CD14-positive monocyte (primary cell): ENCODE measurements around the gene RCC1. TPM values are rescaled to one million over a fixed set of nuclear protein-coding genes. Genes with fewer than 3 reads are reported as not detected.

Experiments
- DNase-seq, 3 donors: peaks; one replicate each; pipeline ENCODE4 v3.0.0-alpha.2; 2011 to 2022
- H2AFZ ChIP-seq: 2 replicates; pipeline ENCODE4 v1.6.0; 2012; ENCODE audit warnings: mild to moderate bottlenecking, low read depth, low read length, inconsistent platforms; ENCODE audit not compliant: insufficient read depth, poor library complexity, severe bottlenecking
- H3K27ac ChIP-seq, 2 donors: 1 replicate in 1 of 2; 2 replicates in 1 of 2; pipeline ENCODE4 v1.5.1; 2012 to 2013; ENCODE audit warnings: low read length in 2 of 2, control low read depth in 1 of 2, inconsistent platforms in 1 of 2, low read depth in 1 of 2, mild to moderate bottlenecking in 1 of 2
- H3K27me3 ChIP-seq, 2 donors: one replicate each; pipeline versions ENCODE4 v1.6.0 to v1.6.1; 2011 to 2013; ENCODE audit warnings: low read length in 2 of 2; ENCODE audit not compliant: control insufficient read depth in 2 of 2, insufficient read depth in 2 of 2
- H3K36me3 ChIP-seq, 2 donors: replicated peaks in 1 of 2; 1 replicate in 1 of 2; 2 replicates in 1 of 2; pipeline versions ENCODE4 v1.5.1 to v1.6.1; 2012 to 2013; ENCODE audit warnings: low read length in 2 of 2, control low read depth in 1 of 2, inconsistent platforms in 1 of 2, mild to moderate bottlenecking in 1 of 2; ENCODE audit not compliant: insufficient read depth in 2 of 2, control insufficient read depth in 1 of 2
- H3K4me1 ChIP-seq, 2 donors: 1 replicate in 1 of 2; 2 replicates in 1 of 2; pipeline versions ENCODE4 v1.5.1 to v1.6.1; 2012 to 2013; ENCODE audit warnings: low read length in 2 of 2, control low read depth in 1 of 2, inconsistent platforms in 1 of 2, mild to moderate bottlenecking in 1 of 2, moderate library complexity in 1 of 2; ENCODE audit not compliant: insufficient read depth in 2 of 2, control insufficient read depth in 1 of 2
- H3K4me2 ChIP-seq: replicated peaks from 2 replicates; pipeline ENCODE3; 2012; ENCODE audit warnings: low read length, moderate library complexity, mild to moderate bottlenecking; ENCODE audit not compliant: poor library complexity, severe bottlenecking; ENCODE audit errors: extremely low read depth
- H3K4me3 ChIP-seq, 3 experiments: fragments of 200-600 bp in 1 of 3; sonication (generic) in 1 of 3; replicated peaks in 1 of 3; 1 replicate in 2 of 3; 2 replicates in 1 of 3; pipeline ENCODE4 v1.5.1; 2011 to 2013; ENCODE audit warnings: low read length in 3 of 3, mild to moderate bottlenecking in 3 of 3, control low read depth in 2 of 3, low read depth in 2 of 3, inconsistent platforms in 1 of 3, moderate library complexity in 1 of 3
- H3K79me2 ChIP-seq: 2 replicates; pipeline ENCODE4 v1.6.0; 2012; ENCODE audit warnings: mild to moderate bottlenecking, control low read depth, inconsistent platforms, low read length, moderate library complexity; ENCODE audit not compliant: insufficient read depth
- H3K9ac ChIP-seq: 2 replicates; pipeline ENCODE4 v1.6.0; 2017; ENCODE audit warnings: low read length, mild to moderate bottlenecking; ENCODE audit not compliant: insufficient read depth, poor library complexity, severe bottlenecking
- H3K9me3 ChIP-seq, 2 donors: replicated peaks in 1 of 2; 1 replicate in 1 of 2; 2 replicates in 1 of 2; pipeline versions ENCODE4 v1.5.1 to v1.6.1; 2012 to 2013; ENCODE audit warnings: low read length in 2 of 2, control low read depth in 1 of 2; ENCODE audit not compliant: control insufficient read depth in 1 of 2, insufficient read depth in 1 of 2
- H4K20me1 ChIP-seq: 2 replicates; pipeline ENCODE4 v1.6.0; 2012; ENCODE audit warnings: mild to moderate bottlenecking, low read length, control low read depth, moderate library complexity; ENCODE audit not compliant: insufficient read depth
- H3K27ac Mint-ChIP-seq, 7 donors: one replicate each; pipeline ENCODE4 v1.8.0; 2020; ENCODE audit warnings: mild to moderate bottlenecking in 7 of 7, mixed read lengths in 7 of 7, moderate library complexity in 6 of 7, inconsistent platforms in 2 of 7
- H3K27me3 Mint-ChIP-seq, 3 donors: one replicate each; pipeline ENCODE4 v1.8.0; 2021 to 2022; ENCODE audit warnings: low read depth in 3 of 3, mild to moderate bottlenecking in 3 of 3, mixed read lengths in 3 of 3, moderate library complexity in 3 of 3, inconsistent platforms in 1 of 3
- H3K36me3 Mint-ChIP-seq, 2 donors: one replicate each; pipeline ENCODE4 v1.8.0; 2020; ENCODE audit warnings: mixed read lengths in 2 of 2, inconsistent platforms in 1 of 2, mild to moderate bottlenecking in 1 of 2
- H3K4me1 Mint-ChIP-seq: one replicate; pipeline ENCODE4 v1.8.0; 2020; ENCODE audit warnings: mild to moderate bottlenecking, mixed read lengths
- H3K4me3 Mint-ChIP-seq, 2 donors: one replicate each; pipeline ENCODE4 v1.8.0; 2020; ENCODE audit warnings: mild to moderate bottlenecking in 2 of 2, mixed read lengths in 2 of 2, moderate library complexity in 1 of 2
- H3K9me3 Mint-ChIP-seq, 7 donors: one replicate each; pipeline ENCODE4 v1.8.0; 2020 to 2022; ENCODE audit warnings: mixed read lengths in 7 of 7, mild to moderate bottlenecking in 6 of 7, moderate library complexity in 6 of 7, inconsistent platforms in 2 of 7
- CTCF ChIP-seq: fragments of 200-600 bp; IDR thresholded peaks from one replicate; pipeline ENCODE4 v1.8.0; 2022; ENCODE audit warnings: antibody characterized with exemption, mild to moderate bottlenecking
- WGBS: methylation state at CpG from one replicate; pipeline ENCODE4 v1.1.5; 2013; ENCODE audit warnings: missing lambda C conversion rate; ENCODE audit not compliant: insufficient coverage; 5-methylcytosine and 5-hydroxymethylcytosine counted together
- intact Hi-C, 2 donors: fragments of 100-400 bp; cut with micrococcal nuclease; formaldehyde crosslinking; loops; one replicate each; pipeline versions ENCODE4 v1.15.0 to v1.15.1; 2023
- polyA plus RNA-seq, 3 donors: library from polyadenylated mRNA; depleted of rRNA in 1 of 3; unstranded in 2 of 3; stranded (reverse) in 1 of 3; fragments of 300-500 nt in 2 of 3; fragments of >200 nt in 1 of 3; fragmentation: Illumina TruSeq in 2 of 3; gene quantifications; 1 replicate in 2 of 3; 2 replicates in 1 of 3; pipeline ENCODE4 v1.2.3, GENCODE V29; 2012 to 2021

RCC1 gene
- polyA plus RNA-seq, 3 donors: 8.7 to 10.6 (median 10.1) TPM

- Histone ChIP-seq H3K4me3 (no peak overlapping the region), H3K4me1 (no peaks in the 10 kb centered on the region), H2AFZ (no peak overlapping the region), H4K20me1 (peaks cover 4% of the 10 kb centered on the region), H3K27ac (no peak overlapping the region), H3K36me3 (peaks cover 44 to 75% of the 10 kb centered on the region in 2 donors), H3K27me3 (no peaks in the 10 kb centered on the region), H3K79me2 (no peaks in the 10 kb centered on the region), H3K4me2 (no peak overlapping the region), H3K9ac (no peak overlapping the region), H3K9me3 (no peaks in the 10 kb centered on the region)
- Mint-ChIP-seq H3K27ac (no peak overlapping the region), H3K36me3 (peaks cover 41 to 87% of the 10 kb centered on the region in 2 donors), H3K9me3 (no peaks in the 10 kb centered on the region), H3K4me1 (peaks cover 16% of the 10 kb centered on the region), H3K4me3 (no peak overlapping the region), H3K27me3 (no peaks in the 10 kb centered on the region)
- intact Hi-C loops: no loop called here
- WGBS: 100% methylated on average over 8 of the region's 11 CpGs
- DNase-seq: no peak
- no peak for TF ChIP-seq CTCF
Measured at GRCh38 chr1:28573564-28573963, 67.7 kb downstream of the RCC1 start.

GRCh38 chr1:28577052-28577678 is 71.3 kb downstream of the RCC1 start:
- no peak for TF ChIP-seq CTCF
- intact Hi-C loops: no loop called here
- Histone ChIP-seq H3K27ac (peak overlapping the region in 1 of 2 donors; percentile 17), H4K20me1 (peaks cover 34% of the 10 kb centered on the region), H3K4me1 (peaks cover 16 to 23% of the 10 kb centered on the region in 2 donors), H3K4me2 (no peak overlapping the region), H3K9ac (no peak overlapping the region), H2AFZ (no peak overlapping the region), H3K79me2 (peaks cover 27% of the 10 kb centered on the region), H3K36me3 (peaks cover 31 to 58% of the 10 kb centered on the region in 2 donors), H3K27me3 (no peaks in the 10 kb centered on the region), H3K9me3 (no peaks in the 10 kb centered on the region), H3K4me3 (no peak overlapping the region)
- Mint-ChIP-seq H3K4me3 (no peak overlapping the region), H3K4me1 (peaks cover 42% of the 10 kb centered on the region), H3K27ac (peak overlapping the region; percentile 3 to 40 (median 20)), H3K36me3 (peaks cover 41 to 66% of the 10 kb centered on the region in 2 donors), H3K27me3 (no peaks in the 10 kb centered on the region), H3K9me3 (no peaks in the 10 kb centered on the region)
- no peak for DNase-seq
- WGBS: 73% methylated on average over 1 of the region's 1 CpG
